Measurements from ENCODE around the gene STMN1. TPM values are rescaled to one million over a fixed set of nuclear protein-coding genes. Genes with fewer than 3 reads are reported as not detected.

STMN1 gene
- total and polyA plus RNA-seq, 9 of the 15 experiments (the other 6 are each of a cell fraction or from before 2014, with no cell fraction given) = 269 to 2,153 (median 595) TPM

- TF ChIP-seq TCFL5 (CRISPR knock-in tag; conservative IDR thresholded peaks at IDR 0.05) (no peak), JUNB (CRISPR knock-in tag; conservative IDR thresholded peaks at IDR 0.05) (no peak), ZNF140 (CRISPR knock-in tag; IDR thresholded peaks at IDR 0.05) (no peak), HDGF (IDR thresholded peaks at IDR 0.05) (no peak), KDM1A (IDR thresholded peaks at IDR 0.05) (no peak), ZBTB33 (CRISPR knock-in tag; IDR thresholded peaks at IDR 0.05) (no peak; the same call in 1 of the 2 replicates), ZNF57 (CRISPR knock-in tag; IDR thresholded peaks at IDR 0.05) (no peak), NCOA4 (IDR thresholded peaks at IDR 0.05; ENCODE audit: partially characterized antibody) (no peak), TBL1XR1 (IDR thresholded peaks at IDR 0.05; ENCODE audit: low read length in 2 of 2) (peak; percentile 65 to 78; a peak in 3 of 4 replicates), ARID1B (IDR thresholded peaks at IDR 0.05) (peak; percentile 26; the same call in 1 of the 2 replicates), TCF3 (CRISPR knock-in tag; IDR thresholded peaks at IDR 0.05) (0 out of 2 replicates have a peak, but pooled peaks have one; percentile 8), GABPB1 (CRISPR knock-in tag; IDR thresholded peaks at IDR 0.05) (peak; percentile 78), CXXC5 (CRISPR knock-in tag; IDR thresholded peaks at IDR 0.05) (peak; percentile 94), SUPT5H (IDR thresholded peaks at IDR 0.05) (peak; percentile 97), MEF2A (IDR thresholded peaks at IDR 0.05; ENCODE audit: control insufficient read depth, low read depth, low read length) (peak; percentile 37; the same call in 1 of the 2 replicates), E2F1 (CRISPR knock-in tag; IDR thresholded peaks at IDR 0.05) (peak; percentile 91), TFAM (CRISPR knock-in tag; conservative IDR thresholded peaks at IDR 0.05) (no peak), FOXM1 (IDR thresholded peaks at IDR 0.05; ENCODE audit: low read depth) (0 out of 2 replicates have a peak, but pooled peaks have one; percentile 37), FOXM1 (CRISPR knock-in tag; IDR thresholded peaks at IDR 0.05; ENCODE audit: low read depth) (peak; percentile 91), NFE2L1 (tag; IDR thresholded peaks at IDR 0.05; ENCODE audit: borderline replicate concordance, low read depth) (no peak), ZNF766 (CRISPR knock-in tag; conservative IDR thresholded peaks at IDR 0.05) (0 out of 2 replicates have a peak, but pooled peaks have one; percentile 12), PRPF4 (IDR thresholded peaks at IDR 0.05; ENCODE audit: insufficient read depth, low read depth, low read length, poor library complexity, severe bottlenecking) (peak; percentile 93), MITF (IDR thresholded peaks at IDR 0.05) (peak; percentile 95), ZNF431 (CRISPR knock-in tag; IDR thresholded peaks at IDR 0.05) (peak; percentile 31; the same call in 1 of the 2 replicates)
Observed at GRCh38 chr1:25905680-25906643, at the start of gene STMN1 (continued).
